HFFc6 (cell line): ENCODE data around the gene BSND. TPM values are rescaled to one million over a fixed set of nuclear protein-coding genes. Genes with fewer than 3 reads are reported as not detected.

ENCODE experiments used
- DNase-seq: peaks from one replicate; pipeline ENCODE4 v3.0.0-alpha.2; 2018
- H3K27ac Mint-ChIP-seq: 2 replicates; pipeline ENCODE4 v1.8.0; 2020; ENCODE audit warnings: mild to moderate bottlenecking, mixed read lengths
- H3K27me3 Mint-ChIP-seq: 2 replicates; pipeline ENCODE4 v1.8.0; 2021; ENCODE audit warnings: mild to moderate bottlenecking, moderate library complexity, mixed read lengths; ENCODE audit not compliant: insufficient read depth
- H3K36me3 Mint-ChIP-seq: 2 replicates; pipeline ENCODE4 v1.8.0; 2021; ENCODE audit warnings: low read depth, mixed read lengths
- H3K4me1 Mint-ChIP-seq: 2 replicates; pipeline ENCODE4 v1.8.0; 2020; ENCODE audit warnings: low read depth, mixed read lengths
- H3K4me3 Mint-ChIP-seq: 2 replicates; pipeline ENCODE4 v1.8.0; 2020; ENCODE audit warnings: mild to moderate bottlenecking, moderate library complexity, mixed read lengths
- H3K9me3 Mint-ChIP-seq: 2 replicates; pipeline ENCODE4 v1.8.0; 2020; ENCODE audit warnings: mild to moderate bottlenecking, mixed read lengths
- CTCF ChIP-seq: fragments of 200-600 bp; sonication (generic); IDR thresholded peaks from 2 replicates; pipeline ENCODE4 v1.5.0; 2021; ENCODE audit warnings: antibody characterized with exemption, mild to moderate bottlenecking
- total RNA-seq, 6 experiments: library from RNA; stranded (reverse); fragmentation: NEBNext Ultra II Directional; extraction: Animal tissue kit (Norgen Biotek cat#: 25700); gene quantifications; 2 replicates in 1 of 6; 3 replicates in 5 of 6; pipeline ENCODE4 v1.2.3, GENCODE V29; 2021

Gene BSND
- total RNA-seq, 6 experiments from 2014 or later: not detected

GRCh38 chr1:54980528-54981241 lies 18.0 kb upstream of the BSND start, which contains the start of gene TMEM61:
Gene TMEM61, plus strand, starts transcription at chr1:54980628. Its CDS starts 438 bp downstream, at chr1:54981066.
- H3K27me3 Mint-ChIP-seq: peaks cover 46% of the 10 kb centered on the region
- H3K4me1 Mint-ChIP-seq: peaks cover 6% of the 10 kb centered on the region; the same call in 1 of the 2 replicates
- H3K4me3 Mint-ChIP-seq: peak within 1 kb of the TSS; percentile 43
- no peak for TF ChIP-seq CTCF
- no peaks in the 10 kb centered on the region for H3K9me3 Mint-ChIP-seq
- no peak within 1 kb of the TSS for H3K27ac Mint-ChIP-seq
- DNase-seq: no peak
- no peaks in the 10 kb centered on the region for H3K36me3 Mint-ChIP-seq

DNA sequence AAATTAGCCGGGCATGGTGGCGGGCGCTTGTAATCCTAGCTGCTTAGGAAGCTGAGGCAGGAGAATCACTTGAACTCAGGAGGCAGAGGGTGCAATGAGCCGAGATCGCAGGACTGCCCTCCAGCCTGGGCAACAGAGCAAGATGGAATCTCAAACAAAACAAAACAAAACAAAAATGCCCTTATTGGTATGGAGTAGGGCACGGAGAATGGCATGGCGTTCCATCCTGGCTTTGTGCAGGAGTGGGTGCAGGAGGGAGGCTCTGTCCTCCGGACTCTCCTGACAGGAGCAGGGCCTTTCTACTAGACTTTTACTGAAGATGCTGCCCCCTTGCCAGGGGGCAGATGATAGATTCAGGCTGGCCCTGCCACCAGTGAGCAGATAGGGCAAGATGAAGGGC lies 17.3 kb upstream of the BSND start:
- H3K27me3 Mint-ChIP-seq: peaks cover 46% of the 10 kb centered on the region
- H3K9me3 Mint-ChIP-seq: no peaks in the 10 kb centered on the region
- no peak for DNase-seq
- no peak overlapping the region for H3K27ac Mint-ChIP-seq
- no peak for TF ChIP-seq CTCF
- no peaks in the 10 kb centered on the region for H3K36me3 Mint-ChIP-seq
- peak overlapping the region; percentile 43; the same call in 1 of the 2 replicates for H3K4me3 Mint-ChIP-seq
- H3K4me1 Mint-ChIP-seq: peaks cover 6% of the 10 kb centered on the region; the same call in 1 of the 2 replicates

- H3K27me3 Mint-ChIP-seq: peaks cover 37% of the 10 kb centered on the region
- H3K27ac Mint-ChIP-seq: no peak overlapping the region
- H3K36me3 Mint-ChIP-seq: no peaks in the 10 kb centered on the region
- no peak overlapping the region for H3K4me3 Mint-ChIP-seq
- no peaks in the 10 kb centered on the region for H3K9me3 Mint-ChIP-seq
- peaks cover 11% of the 10 kb centered on the region for H3K4me1 Mint-ChIP-seq
- peak; percentile 41 for TF ChIP-seq CTCF
- no peak for DNase-seq
Measured at GRCh38 chr1:54982739-54983138, 16.0 kb upstream of the BSND start.

- DNase-seq: no peak
- H3K36me3 Mint-ChIP-seq: no peaks in the 10 kb centered on the region
- H3K4me3 Mint-ChIP-seq: no peak overlapping the region
- peaks cover 20% of the 10 kb centered on the region for H3K4me1 Mint-ChIP-seq
- no peaks in the 10 kb centered on the region for H3K9me3 Mint-ChIP-seq
- H3K27me3 Mint-ChIP-seq: peaks cover 42% of the 10 kb centered on the region
- no peak for TF ChIP-seq CTCF
- H3K27ac Mint-ChIP-seq: no peak overlapping the region
Measured at GRCh38 chr1:54984131-54984842, 14.4 kb upstream of the BSND start.

DNA sequence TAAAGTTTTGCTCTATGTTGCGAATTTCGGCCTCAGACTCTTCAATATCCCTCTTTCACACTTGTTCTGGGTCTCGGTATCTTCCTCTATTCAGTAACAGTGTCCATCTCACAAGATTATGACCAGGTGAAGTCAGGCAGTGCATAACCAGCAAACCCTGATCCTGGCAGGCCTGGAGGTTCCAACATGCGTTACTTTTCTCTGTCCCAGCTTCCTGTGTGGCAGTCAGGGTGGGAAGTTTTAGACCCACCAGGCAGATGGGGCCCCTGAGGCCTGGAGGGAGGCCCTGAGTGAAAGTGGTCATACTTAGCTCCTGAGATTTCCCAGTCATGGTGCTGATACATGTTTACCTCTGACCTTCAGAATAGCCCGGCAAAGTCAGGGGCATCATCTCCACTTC lies 13.2 kb upstream of the BSND start:
- Mint-ChIP-seq H3K9me3 (no peaks in the 10 kb centered on the region), H3K27me3 (peaks cover 37% of the 10 kb centered on the region), H3K36me3 (no peaks in the 10 kb centered on the region), H3K4me1 (peaks cover 15% of the 10 kb centered on the region), H3K4me3 (no peak overlapping the region), H3K27ac (no peak overlapping the region)
- DNase-seq: no peak
- TF ChIP-seq CTCF: no peak
